Measurements from ENCODE around the gene ADGRG4.

GRCh38 chrX:136262243-136262642, 38.5 kb upstream of the ADGRG4 start:
- no peak for TF ChIP-seq CTCF (tag by site-specific recombination; IDR thresholded peaks at IDR 0.05)
- TF ChIP-seq ZBTB1 (tag by site-specific recombination; IDR thresholded peaks at IDR 0.05): no peak

All from HEK293 (cell line).